Lower lobe of right lung (tissue), 2 donors: Measurements from ENCODE around the gene OCA2. TPM values are rescaled to one million over a fixed set of nuclear protein-coding genes. Genes with fewer than 3 reads are reported as not detected.

Source experiments
- ATAC-seq, 2 donors: fragments of 200-7000 bp; cut with Tn5 transposase; one replicate each; pipeline ENCODE4 v1.9.1; 2020 to 2022; ENCODE audit warnings: mild to moderate bottlenecking in 2 of 2, moderate library complexity in 2 of 2
- DNase-seq: peaks from one replicate; pipeline ENCODE4 v3.0.0-alpha.2; 2020
- H3K27ac ChIP-seq: fragments of 200-600 bp; one replicate; pipeline ENCODE4 v1.8.0; 2022
- H3K27me3 ChIP-seq: fragments of 200-600 bp; one replicate; pipeline ENCODE4 v1.8.0; 2022; ENCODE audit warnings: low read depth
- H3K36me3 ChIP-seq: fragments of 200-600 bp; one replicate; pipeline ENCODE4 v1.8.0; 2022; ENCODE audit warnings: mild to moderate bottlenecking
- H3K4me1 ChIP-seq: fragments of 200-600 bp; one replicate; pipeline ENCODE4 v1.8.0; 2022
- H3K4me3 ChIP-seq: fragments of 200-600 bp; one replicate; pipeline ENCODE4 v1.8.0; 2022; ENCODE audit warnings: mild to moderate bottlenecking
- H3K9me3 ChIP-seq: fragments of 200-600 bp; one replicate; pipeline ENCODE4 v1.8.0; 2022
- intact Hi-C: fragments of 100-400 bp; cut with DNase I; formaldehyde crosslinking; loops from one replicate; pipeline ENCODE4 v1.11.0; 2022
- total RNA-seq: library from RNA; stranded (reverse); fragmentation: NEBNext Ultra II Directional; extraction: Animal tissue kit (Norgen Biotek cat#: 25700); gene quantifications from one replicate; pipeline ENCODE4 v1.2.1, GENCODE V29; 2021
- TF ChIP-seq, protein P1 (sequence below): fragments of 200-600 bp; IDR thresholded peaks from one replicate; pipeline ENCODE4 v1.8.0; 2022; ENCODE audit warnings: antibody characterized with exemption, mild to moderate bottlenecking
- donor health status: DM: no; HTN: yes; CAD: no; lungs with severe emphysema.

The OCA2 gene
- total RNA-seq, 1 donor from 2014 or later: 1.2 TPM

DNA sequence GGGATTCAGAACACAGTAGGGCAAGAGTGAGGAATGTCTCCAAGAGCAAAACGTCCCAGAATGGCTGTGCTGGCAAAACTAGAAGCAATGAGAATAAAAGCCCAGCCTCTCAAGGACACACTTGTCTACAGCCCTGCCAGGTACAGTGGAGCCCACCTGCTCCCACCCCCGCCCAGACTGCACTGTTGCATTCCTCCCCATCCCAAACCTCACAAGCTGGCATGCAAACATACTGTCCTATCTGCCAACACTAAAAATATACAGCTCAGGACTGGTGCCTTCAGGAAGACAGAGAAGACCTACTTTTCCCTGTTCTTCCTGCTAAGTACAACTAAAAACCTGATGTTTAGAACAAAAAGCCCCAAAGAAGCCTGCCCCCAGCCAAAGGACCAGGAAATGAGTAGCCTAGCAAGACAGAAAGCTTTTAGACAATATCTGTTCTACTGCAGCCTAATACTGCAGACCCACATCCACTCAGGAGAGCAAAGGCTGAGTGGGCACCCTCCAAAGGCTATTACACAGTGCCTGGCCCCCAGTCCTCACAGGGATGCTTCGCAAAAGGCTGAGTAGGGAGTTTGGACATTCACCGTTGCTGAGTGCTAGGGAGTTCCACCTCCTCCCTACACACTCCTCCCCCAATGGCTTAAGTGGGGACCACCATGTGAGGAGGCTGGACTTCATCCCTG is 13.5 kb downstream of the OCA2 start:
- Histone ChIP-seq H3K4me3 (no peak overlapping the region), H3K27me3 (no peaks in the 10 kb centered on the region), H3K9me3 (peaks cover 7% of the 10 kb centered on the region), H3K36me3 (no peaks in the 10 kb centered on the region), H3K27ac (no peak overlapping the region), H3K4me1 (no peaks in the 10 kb centered on the region)
- intact Hi-C loops: no loop called here
- TF ChIP-seq, protein P1, sequence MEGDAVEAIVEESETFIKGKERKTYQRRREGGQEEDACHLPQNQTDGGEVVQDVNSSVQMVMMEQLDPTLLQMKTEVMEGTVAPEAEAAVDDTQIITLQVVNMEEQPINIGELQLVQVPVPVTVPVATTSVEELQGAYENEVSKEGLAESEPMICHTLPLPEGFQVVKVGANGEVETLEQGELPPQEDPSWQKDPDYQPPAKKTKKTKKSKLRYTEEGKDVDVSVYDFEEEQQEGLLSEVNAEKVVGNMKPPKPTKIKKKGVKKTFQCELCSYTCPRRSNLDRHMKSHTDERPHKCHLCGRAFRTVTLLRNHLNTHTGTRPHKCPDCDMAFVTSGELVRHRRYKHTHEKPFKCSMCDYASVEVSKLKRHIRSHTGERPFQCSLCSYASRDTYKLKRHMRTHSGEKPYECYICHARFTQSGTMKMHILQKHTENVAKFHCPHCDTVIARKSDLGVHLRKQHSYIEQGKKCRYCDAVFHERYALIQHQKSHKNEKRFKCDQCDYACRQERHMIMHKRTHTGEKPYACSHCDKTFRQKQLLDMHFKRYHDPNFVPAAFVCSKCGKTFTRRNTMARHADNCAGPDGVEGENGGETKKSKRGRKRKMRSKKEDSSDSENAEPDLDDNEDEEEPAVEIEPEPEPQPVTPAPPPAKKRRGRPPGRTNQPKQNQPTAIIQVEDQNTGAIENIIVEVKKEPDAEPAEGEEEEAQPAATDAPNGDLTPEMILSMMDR: no peak
- ATAC-seq (no peak), DNase-seq (no peak)

- H3K36me3 ChIP-seq: no peaks in the 10 kb centered on the region
- ATAC-seq: no peak
- TF ChIP-seq, protein P1: no peak
- H3K4me1 ChIP-seq: no peaks in the 10 kb centered on the region
- DNase-seq: no peak
- H3K27ac ChIP-seq: no peak overlapping the region
- no peaks in the 10 kb centered on the region for H3K9me3 ChIP-seq
- intact Hi-C loops: no loop called here
- H3K27me3 ChIP-seq: no peaks in the 10 kb centered on the region
- no peak overlapping the region for H3K4me3 ChIP-seq
These were observed 14.6 kb downstream of the OCA2 start for GRCh38 chr15:28084547-28084946.

GRCh38 chr15:28082891-28083684 is 16.0 kb downstream of the OCA2 start:
- ATAC-seq (no peak), DNase-seq (no peak)
- Histone ChIP-seq H3K27ac (no peak overlapping the region), H3K4me1 (no peaks in the 10 kb centered on the region), H3K36me3 (no peaks in the 10 kb centered on the region), H3K4me3 (no peak overlapping the region), H3K9me3 (no peaks in the 10 kb centered on the region), H3K27me3 (no peaks in the 10 kb centered on the region)
- intact Hi-C loops: no loop called here
- TF ChIP-seq, protein P1: no peak

- Histone ChIP-seq H3K27me3 (no peaks in the 10 kb centered on the region), H3K9me3 (no peaks in the 10 kb centered on the region), H3K36me3 (no peaks in the 10 kb centered on the region), H3K27ac (no peak overlapping the region), H3K4me1 (no peaks in the 10 kb centered on the region), H3K4me3 (no peak overlapping the region)
- ATAC-seq (no peak), DNase-seq (no peak)
- intact Hi-C loops: no loop called here
- TF ChIP-seq, protein P1: no peak
These were observed 17.5 kb downstream of the OCA2 start for GRCh38 chr15:28081594-28081993.

DNA sequence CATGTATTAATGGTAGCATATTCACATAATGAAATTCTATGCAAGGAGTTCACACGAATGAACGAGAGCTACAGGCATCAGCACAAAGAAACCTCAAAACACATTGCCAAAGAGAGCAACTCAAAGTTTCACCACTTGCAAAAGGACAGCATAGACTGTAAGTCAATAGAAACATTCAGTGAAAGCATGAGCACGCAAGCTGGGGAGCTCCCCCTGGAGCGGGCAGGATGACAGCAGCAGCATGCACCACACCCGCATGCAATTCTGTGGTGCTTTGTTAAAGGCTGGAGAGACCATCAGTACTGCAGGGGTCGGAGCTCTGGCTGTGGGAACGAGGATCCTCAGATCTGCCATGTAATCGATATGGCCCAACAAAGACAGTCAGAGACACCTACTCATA is 18.7 kb downstream of the OCA2 start:
- TF ChIP-seq, protein P1: no peak
- Histone ChIP-seq H3K9me3 (no peaks in the 10 kb centered on the region), H3K4me3 (no peak overlapping the region), H3K27ac (no peak overlapping the region), H3K27me3 (no peaks in the 10 kb centered on the region), H3K4me1 (no peaks in the 10 kb centered on the region), H3K36me3 (no peaks in the 10 kb centered on the region)
- ATAC-seq (no peak), DNase-seq (no peak)
- intact Hi-C loops: no loop called here
